ENCODE measurements around the gene KRTAP20-4. TPM values are rescaled to one million over a fixed set of nuclear protein-coding genes. Genes with fewer than 3 reads are reported as not detected.

The KRTAP20-4 gene
- total and polyA plus RNA-seq, 4 donors: not detected

- ATAC-seq (ENCODE audit: insufficient read depth, low FRiP score): no peak
- Histone ChIP-seq H3K4me3 (no peak overlapping the region), H3K4me1 (ENCODE audit: control insufficient read depth in 5 of 5, insufficient read depth in 5 of 5, low read length in 5 of 5) (no peaks in the 10 kb centered on the region), H3K27me3 (ENCODE audit: control insufficient read depth in 3 of 3, insufficient read depth in 3 of 3, low read length in 2 of 3) (no peaks in the 10 kb centered on the region), H3K27ac (ENCODE audit: low read depth in 1 of 2, low read length in 1 of 2) (no peak overlapping the region), H3K36me3 (ENCODE audit: control insufficient read depth in 4 of 4, insufficient read depth in 4 of 4, low read length in 4 of 4) (no peaks in the 10 kb centered on the region), H3K9me3 (ENCODE audit: control insufficient read depth in 4 of 4, insufficient read depth in 3 of 4, low read length in 3 of 4) (no peaks in the 10 kb centered on the region), H3K9ac (ENCODE audit: insufficient read depth in 1 of 2, low read length in 2 of 2) (no peak overlapping the region)
- WGBS, 2 donors: 64 to 79% methylated on average over 3 of the region's 3 CpGs
- no peak for DNase-seq
- TF ChIP-seq CTCF (IDR thresholded peaks at IDR 0.05; ENCODE audit: control extremely low read depth, extremely low read depth): no peak
Measured at GRCh38 chr21:30638686-30639085, 18.3 kb downstream of the KRTAP20-4 start.

GRCh38 chr21:30642564-30642963 lies 22.1 kb downstream of the KRTAP20-4 start, which contains the start of gene KRTAP20-3:
Gene KRTAP20-3, plus strand, starts transcription at chr21:30642864.
- 86 to 97% methylated on average over 2 of the region's 2 CpGs for WGBS, 2 donors
- ATAC-seq (ENCODE audit: insufficient read depth, low FRiP score): no peak
- no peak within 1 kb of the TSS for H3K27ac ChIP-seq (ENCODE audit: low read depth in 1 of 2, low read length in 1 of 2)
- H3K9ac ChIP-seq (ENCODE audit: insufficient read depth in 1 of 2, low read length in 2 of 2): no peak within 1 kb of the TSS
- H3K27me3 ChIP-seq (ENCODE audit: control insufficient read depth in 3 of 3, insufficient read depth in 3 of 3, low read length in 2 of 3): no peaks in the 10 kb centered on the region
- no peak within 1 kb of the TSS for H3K4me3 ChIP-seq
- DNase-seq: no peak
- no peak for TF ChIP-seq CTCF (IDR thresholded peaks at IDR 0.05; ENCODE audit: control extremely low read depth, extremely low read depth)
- no peaks in the 10 kb centered on the region for H3K9me3 ChIP-seq (ENCODE audit: control insufficient read depth in 4 of 4, insufficient read depth in 3 of 4, low read length in 3 of 4)
- no peaks in the 10 kb centered on the region for H3K36me3 ChIP-seq (ENCODE audit: control insufficient read depth in 4 of 4, insufficient read depth in 4 of 4, low read length in 4 of 4)
- H3K4me1 ChIP-seq (ENCODE audit: control insufficient read depth in 5 of 5, insufficient read depth in 5 of 5, low read length in 5 of 5): no peaks in the 10 kb centered on the region

- Histone ChIP-seq H3K27me3 (ENCODE audit: control insufficient read depth in 3 of 3, insufficient read depth in 3 of 3, low read length in 2 of 3) (no peaks in the 10 kb centered on the region), H3K36me3 (ENCODE audit: control insufficient read depth in 4 of 4, insufficient read depth in 4 of 4, low read length in 4 of 4) (no peaks in the 10 kb centered on the region), H3K4me1 (ENCODE audit: control insufficient read depth in 5 of 5, insufficient read depth in 5 of 5, low read length in 5 of 5) (no peaks in the 10 kb centered on the region), H3K4me3 (no peak overlapping the region), H3K9ac (ENCODE audit: insufficient read depth in 1 of 2, low read length in 2 of 2) (no peak overlapping the region), H3K27ac (ENCODE audit: low read depth in 1 of 2, low read length in 1 of 2) (no peak overlapping the region), H3K9me3 (ENCODE audit: control insufficient read depth in 4 of 4, insufficient read depth in 3 of 4, low read length in 3 of 4) (no peaks in the 10 kb centered on the region)
- no peak for TF ChIP-seq CTCF (IDR thresholded peaks at IDR 0.05; ENCODE audit: control extremely low read depth, extremely low read depth)
- WGBS, 2 donors: 65 to 79% methylated on average over 1 of the region's 1 CpG
- DNase-seq: no peak
- no peak for ATAC-seq (ENCODE audit: insufficient read depth, low FRiP score)
Measured at GRCh38 chr21:30646904-30647414, 26.5 kb downstream of the KRTAP20-4 start.

GRCh38 chr21:30652891-30653290 lies 32.5 kb downstream of the KRTAP20-4 start:
- Histone ChIP-seq H3K27me3 (ENCODE audit: control insufficient read depth in 3 of 3, insufficient read depth in 3 of 3, low read length in 2 of 3) (no peaks in the 10 kb centered on the region), H3K9me3 (ENCODE audit: control insufficient read depth in 4 of 4, insufficient read depth in 3 of 4, low read length in 3 of 4) (no peaks in the 10 kb centered on the region), H3K9ac (ENCODE audit: insufficient read depth in 1 of 2, low read length in 2 of 2) (no peak overlapping the region), H3K36me3 (ENCODE audit: control insufficient read depth in 4 of 4, insufficient read depth in 4 of 4, low read length in 4 of 4) (no peaks in the 10 kb centered on the region), H3K27ac (ENCODE audit: low read depth in 1 of 2, low read length in 1 of 2) (no peak overlapping the region), H3K4me1 (ENCODE audit: control insufficient read depth in 5 of 5, insufficient read depth in 5 of 5, low read length in 5 of 5) (no peaks in the 10 kb centered on the region), H3K4me3 (no peak overlapping the region)
- no peak for DNase-seq
- ATAC-seq (ENCODE audit: insufficient read depth, low FRiP score): no peak
- no peak for TF ChIP-seq CTCF (IDR thresholded peaks at IDR 0.05; ENCODE audit: control extremely low read depth, extremely low read depth)

Measured in lung (tissue), 12 donors.